HG02588 (cell line): Measurements from ENCODE around the gene CARHSP1.
"Not testable (repeated sequence)": the region's sequence is repeated elsewhere in the genome, so short reads cannot be mapped to it uniquely, and the experiment has no call there.

Source experiments
- ATAC-seq: cut with Tn5 transposase; IDR thresholded peaks from one replicate; pipeline ENCODE4 v1.9.1; 2021; ENCODE audit warnings: mild to moderate bottlenecking, moderate library complexity; ENCODE audit not compliant: unreplicated experiment

The CARHSP1 gene

DNA sequence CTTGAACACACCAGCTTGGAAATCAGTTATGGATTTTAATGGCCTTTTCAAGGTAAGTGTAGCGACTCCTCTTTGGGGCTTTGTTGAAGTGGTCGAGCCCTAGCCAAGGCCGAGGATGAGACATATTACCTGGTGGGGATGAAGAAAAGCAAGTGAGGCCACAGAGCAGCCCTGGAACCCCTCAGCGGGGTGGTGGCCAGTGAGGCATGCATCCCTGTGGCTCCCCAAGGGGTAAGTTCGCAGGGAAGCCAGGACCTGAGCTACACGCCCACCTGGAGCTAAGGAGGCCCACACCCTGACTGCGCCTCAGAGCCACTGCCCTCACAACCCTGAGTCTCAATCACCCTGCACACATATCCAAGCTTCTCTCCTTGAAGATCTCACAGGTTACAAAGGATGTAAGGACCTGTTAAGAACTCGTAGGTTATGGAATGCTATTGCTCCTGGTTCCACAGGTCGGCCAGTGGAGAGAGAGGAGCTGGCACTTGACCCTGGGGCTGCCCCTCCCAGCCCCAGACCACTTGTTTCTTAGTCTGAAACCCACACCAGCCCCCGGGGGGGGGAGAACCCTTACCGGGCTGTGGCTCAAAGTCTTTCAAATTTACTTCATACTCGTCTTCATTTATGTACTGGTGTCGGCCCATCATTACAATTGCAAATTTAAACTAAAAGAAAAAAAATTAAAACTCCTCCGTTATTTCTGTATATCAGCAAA is 25.3 kb upstream of the CARHSP1 start:
- no peak for ATAC-seq

DNA sequence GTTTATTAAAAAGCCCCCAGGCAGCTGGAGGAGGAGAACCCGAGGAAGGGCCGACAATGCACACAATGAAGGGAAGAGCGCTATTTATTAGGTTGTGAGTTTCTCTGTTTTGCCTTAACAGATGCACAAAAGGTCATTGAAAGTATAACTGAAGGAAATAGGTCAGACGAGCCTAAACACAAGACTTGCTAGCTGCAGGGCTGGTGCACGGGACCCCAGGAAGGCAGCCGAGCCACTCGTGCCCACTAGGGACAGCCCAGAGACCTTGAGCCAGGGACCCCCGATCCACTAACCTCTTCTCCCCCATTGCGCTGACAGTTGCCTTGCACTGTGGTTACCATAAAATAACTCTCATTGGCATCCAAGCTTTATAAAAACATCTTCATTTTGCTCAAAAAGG is 24.6 kb upstream of the CARHSP1 start:
- no peak for ATAC-seq

DNA sequence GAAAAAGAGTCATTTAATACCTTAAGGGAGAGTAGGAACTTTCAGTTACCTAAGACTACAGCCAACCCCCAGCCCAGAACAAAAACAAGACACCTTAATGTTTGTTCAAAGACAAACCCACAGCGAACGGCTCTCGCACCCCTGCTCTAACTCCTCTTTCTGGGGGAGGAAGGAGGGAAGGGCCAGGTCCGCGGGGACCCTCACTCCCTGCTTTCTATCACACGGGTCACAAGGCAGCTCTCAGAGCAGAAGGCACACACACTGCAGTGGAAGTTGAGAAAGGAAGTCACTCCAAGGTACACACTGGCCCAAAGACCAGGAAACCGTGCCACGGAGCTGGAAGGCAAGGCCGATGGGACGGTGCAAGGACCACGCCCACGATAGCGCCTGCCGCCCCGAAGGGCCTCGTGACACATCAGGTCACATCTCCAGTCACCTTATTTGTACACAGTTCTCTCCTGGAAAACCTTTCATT is 23.3 kb upstream of the CARHSP1 start:
- peak; percentile 33 for ATAC-seq

DNA sequence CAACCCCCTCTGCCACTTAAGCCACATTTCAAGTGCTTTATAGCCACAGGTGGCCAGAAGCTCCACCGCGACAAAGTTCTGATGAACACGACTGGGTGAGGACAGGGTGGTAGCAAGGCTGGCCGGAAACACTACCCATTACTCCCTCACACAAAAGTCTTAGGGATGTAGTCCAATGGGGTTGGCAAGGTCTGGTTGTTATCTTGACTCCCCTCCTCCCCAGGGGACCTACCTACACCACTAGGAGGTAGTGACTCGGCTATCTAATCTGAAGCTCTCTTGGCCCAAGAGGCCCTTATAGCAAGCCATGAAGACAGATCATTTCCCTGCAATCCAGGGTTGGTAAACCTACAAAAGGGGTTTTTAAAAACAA is 21.7 kb upstream of the CARHSP1 start:
- ATAC-seq = no peak

DNA sequence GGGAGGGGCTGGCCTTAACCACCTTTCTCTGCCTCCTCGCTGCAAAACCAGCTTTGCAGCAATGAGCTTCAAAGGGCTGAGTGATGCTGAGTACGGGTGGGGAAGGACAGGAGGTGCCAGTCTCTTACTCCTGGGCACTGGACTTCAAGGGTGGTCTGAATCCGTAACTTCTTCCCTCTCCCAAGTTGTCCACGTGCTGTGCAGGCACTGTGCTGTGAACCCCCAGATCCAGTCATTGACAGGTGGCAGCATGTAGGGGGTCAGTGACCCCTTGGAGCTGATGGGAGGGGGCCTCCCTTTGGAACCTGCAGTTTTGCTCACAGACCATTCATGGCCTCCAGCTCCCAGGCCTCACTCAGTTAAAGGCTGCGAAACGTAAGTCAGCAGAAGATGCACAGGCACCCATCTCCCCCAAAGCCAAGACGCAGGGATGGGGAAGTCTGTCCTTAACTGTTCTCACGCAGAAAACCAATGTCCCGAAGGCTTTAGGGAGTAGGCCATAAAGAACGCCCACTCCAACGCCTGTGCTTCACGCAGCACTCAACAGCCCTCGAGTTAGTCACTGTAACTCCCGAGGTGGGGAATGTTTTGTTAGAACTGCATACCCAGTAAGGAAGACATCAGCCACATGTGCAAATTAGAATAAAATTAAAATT is 21.2 kb upstream of the CARHSP1 start:
- no peak for ATAC-seq

DNA sequence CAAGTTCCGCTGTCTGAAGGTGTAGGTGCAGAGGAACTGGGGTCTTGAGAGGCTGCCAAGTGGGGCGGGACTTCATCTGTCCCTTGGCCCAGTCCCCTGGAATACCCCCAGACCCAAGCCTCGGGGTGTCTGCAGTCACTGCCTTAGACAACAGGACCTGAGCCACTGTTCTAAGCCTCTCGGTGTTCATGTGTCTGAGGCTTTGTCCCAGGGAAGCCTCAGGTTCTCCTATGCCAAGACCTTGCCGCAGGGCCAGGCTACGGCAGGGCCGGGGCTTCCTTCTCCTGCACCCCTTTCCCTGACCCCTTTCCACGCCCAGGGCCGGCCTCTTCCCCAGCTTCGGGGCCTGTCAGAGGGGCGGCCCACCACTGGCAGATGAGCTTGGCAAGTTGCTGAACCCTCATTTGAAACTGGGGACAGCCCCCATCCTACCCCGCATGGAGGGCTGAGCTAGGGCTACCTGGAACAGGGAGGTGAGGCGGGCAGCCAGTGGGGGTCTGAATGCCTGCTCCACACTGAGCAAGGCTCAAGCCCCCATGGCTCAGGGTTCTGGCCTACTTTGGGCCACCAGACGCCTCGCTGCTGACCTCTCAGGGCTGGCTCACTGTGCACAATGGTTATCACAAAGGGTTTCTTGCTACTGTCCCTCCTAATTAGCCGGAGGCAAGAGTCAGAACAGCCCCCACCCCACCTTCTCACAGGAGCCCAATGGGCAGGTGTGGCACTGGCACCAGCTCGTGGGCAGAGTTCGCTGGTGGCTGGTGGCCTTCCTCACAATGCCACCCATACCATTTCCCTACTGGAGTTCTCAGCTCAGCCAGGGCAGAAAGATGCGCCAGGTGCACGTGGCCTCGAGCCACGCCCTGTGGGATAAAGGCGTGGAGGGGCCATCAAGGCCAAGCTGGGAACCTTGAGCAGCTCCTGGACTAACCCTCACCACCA is 20.4 kb upstream of the CARHSP1 start:
- no peak for ATAC-seq

DNA sequence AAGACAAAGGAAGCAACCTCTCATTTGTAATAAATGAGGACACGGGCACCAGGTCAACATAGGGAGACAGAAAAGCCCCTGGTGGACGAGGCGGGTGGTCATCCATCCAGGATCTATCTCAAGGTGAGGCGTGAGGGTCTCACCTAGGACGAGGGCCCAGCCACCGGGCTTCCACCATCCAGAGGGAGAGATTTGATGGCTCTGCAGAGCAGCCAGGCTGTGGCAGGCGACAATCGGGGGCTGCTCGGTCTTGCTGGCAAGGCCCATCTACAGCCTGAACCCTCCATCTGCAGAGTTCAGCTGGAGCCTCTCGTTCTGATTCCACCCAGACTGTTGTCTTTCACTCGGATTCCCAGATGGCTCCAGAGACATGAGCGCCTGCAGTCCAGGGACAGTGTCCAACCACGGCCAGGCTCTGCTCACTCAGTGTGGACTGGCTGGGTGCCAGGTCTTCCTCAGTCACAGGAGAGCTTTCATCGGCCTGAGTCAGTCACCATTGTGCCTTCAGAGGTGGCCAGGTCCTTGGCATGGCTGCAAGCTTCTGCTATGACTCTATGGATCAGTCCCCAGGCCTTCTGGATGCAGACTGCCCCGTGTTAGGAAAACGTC is 19.2 kb upstream of the CARHSP1 start:
- ATAC-seq = no peak

DNA sequence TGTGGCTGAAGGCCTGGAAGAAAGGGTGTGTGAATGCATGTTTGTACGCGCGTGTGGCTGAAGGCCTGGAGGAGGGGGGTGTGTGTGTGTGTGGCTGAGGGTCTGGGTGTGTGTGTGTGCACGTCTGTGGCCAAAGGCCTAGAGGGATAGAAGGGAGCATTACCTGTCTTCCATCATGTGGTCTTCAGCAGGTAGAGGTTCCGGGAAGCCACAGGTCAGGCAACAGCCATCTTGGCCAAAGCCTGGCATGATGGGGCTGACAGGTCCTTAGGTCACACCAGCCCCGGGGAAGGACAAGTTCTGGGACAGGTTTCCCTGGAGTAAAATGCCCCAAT is 18.6 kb upstream of the CARHSP1 start:
- ATAC-seq = no peak

DNA sequence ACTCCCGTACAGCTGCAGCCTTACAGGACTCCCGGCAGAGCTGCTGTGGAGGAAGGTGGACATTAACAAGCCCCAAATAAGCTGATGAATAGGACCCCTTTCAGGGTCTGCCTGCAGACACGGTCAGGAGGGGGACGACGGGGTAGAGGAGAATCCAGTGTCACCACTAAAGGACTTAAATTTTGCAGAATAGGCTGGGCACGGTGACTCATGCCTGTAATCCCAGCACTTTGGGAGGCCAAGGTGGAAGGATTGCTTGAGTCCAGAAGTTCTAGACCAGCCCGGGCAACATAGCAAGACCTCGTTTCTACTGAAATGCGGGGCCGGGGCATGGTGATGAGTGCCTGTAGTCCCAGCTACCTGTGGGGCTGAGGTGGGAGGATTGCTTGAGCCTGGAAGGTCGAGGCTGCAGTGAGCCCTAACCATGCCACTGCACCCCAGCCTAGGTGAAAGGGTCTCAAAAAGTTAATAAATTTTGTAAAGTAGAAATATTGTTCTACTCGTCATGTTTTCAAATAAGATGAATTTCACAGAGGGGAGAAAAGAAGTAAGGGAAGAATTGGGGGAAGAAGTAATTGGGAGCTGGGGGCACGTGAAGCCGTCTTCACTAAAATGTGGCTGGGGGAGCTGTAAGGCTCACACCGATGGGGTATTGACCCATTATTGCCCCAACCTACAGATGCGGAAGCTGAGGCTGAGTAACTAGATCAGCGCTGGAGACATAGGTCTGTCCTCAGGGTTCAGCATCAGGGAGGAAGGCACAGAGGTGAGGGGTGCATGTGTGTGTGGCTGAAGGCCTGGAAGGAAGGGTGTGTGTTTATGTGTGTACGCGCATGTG is 18.0 kb upstream of the CARHSP1 start:
- ATAC-seq = no peak

DNA sequence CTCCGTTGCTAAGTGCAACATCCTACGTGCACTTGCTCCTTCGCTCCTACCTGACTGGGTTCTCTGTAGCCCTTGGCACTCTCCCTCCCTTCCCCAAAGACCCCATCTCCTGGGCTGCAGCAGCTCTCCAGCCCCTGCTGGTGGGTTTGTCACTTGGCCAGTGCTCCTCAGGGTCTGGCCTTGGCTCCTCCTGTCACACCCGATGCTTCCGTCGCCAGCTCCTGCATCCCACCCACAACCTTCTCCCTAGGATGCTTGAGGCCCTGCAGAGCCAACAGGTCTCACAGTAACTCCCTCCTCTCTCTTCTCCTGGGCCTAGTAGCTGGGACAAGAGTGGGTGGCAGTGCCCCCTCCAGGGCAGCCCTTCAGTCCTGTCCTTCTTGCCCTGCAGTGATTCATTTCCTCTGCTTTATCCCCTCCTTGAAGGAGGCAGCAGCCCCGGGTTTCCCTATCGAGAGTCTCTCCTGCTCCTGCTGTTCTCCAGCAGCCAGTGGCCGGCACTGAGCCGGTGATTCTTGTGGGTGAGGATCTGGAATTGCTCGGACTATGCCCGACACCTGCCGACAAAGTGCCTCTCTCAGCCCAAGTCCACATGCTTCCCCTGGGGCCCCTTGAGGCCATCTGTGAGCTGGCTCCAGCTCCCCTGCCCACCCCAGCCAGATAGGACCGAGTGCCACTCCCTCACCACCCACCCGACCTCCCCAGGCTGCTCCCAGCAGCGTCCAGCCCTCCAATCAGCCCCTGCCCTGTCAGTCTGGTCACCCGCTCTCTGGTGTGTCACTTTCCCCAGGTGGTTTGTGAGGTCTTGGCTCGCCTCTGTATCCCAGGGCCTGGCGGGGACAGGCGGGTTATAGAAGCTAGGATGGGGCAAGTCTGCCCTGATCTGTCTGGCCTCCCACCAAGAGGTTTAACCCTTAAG is 17.1 kb upstream of the CARHSP1 start:
- ATAC-seq = no peak

DNA sequence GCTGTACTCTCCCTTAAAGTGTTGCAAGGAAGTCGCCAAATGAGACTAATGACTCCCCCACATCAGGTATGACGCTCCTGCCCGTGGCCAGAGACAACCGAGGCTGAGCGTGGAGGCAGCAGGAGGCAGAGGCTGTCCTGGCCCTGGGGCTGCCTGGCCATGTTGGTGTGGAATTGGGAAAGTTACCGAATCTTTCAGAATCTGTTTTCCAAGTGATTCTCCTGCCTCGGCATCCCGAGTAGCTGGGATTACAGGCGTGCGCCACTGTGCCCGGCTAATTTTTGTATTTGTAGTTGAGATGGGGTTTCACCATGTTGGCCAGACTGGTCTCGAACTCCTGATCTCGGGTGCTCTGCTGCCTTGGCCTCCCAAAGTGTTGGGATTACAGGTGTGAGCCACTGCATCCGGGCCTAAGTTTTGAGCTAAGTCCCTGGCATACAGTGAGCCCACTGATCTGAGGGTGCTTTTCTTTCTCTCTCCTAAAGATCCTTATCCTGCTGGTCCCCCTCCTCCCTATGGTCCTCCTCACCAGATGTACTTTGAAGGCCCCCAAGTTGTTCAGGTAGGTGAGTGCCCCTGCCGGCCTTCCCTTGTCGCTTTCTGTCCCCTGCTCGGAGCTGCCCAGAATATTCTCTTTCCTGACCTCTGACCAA is 14.0 kb upstream of the CARHSP1 start:
- ATAC-seq = no peak

DNA sequence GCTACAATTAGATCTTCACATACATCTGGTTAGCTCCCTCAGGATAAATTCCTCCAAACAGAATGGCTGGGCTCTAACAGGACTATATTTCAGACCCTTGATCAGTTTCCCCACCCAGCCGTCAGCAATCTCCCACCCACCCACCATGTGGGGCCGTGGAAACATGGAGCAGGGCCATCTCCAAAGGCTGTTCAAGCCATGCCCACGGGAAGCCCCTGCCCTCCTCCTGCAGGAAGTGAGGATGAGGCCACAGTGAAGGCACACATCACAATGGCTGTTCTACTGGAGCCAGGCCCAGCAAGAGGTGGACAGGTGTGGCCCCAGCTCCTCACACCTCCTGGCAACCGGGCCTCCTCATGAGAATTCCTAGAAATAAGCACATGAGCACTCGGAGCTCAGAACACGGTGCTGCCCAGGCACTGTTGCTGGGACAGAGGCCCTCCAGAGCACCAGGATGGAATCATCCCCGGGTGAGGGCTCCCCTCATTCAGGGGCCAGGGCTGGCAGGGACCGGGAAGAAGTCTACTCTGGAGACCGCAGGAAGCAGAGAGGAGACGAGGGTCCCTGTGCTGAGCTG is 13.3 kb upstream of the CARHSP1 start, which contains the start of gene LITAFD:
Gene LITAFD (plus strand): TSS at position 311 of the 577 bp plus-strand sequence. CDS start 2,005 bp downstream, outside the sequence.
- no peak for ATAC-seq

DNA sequence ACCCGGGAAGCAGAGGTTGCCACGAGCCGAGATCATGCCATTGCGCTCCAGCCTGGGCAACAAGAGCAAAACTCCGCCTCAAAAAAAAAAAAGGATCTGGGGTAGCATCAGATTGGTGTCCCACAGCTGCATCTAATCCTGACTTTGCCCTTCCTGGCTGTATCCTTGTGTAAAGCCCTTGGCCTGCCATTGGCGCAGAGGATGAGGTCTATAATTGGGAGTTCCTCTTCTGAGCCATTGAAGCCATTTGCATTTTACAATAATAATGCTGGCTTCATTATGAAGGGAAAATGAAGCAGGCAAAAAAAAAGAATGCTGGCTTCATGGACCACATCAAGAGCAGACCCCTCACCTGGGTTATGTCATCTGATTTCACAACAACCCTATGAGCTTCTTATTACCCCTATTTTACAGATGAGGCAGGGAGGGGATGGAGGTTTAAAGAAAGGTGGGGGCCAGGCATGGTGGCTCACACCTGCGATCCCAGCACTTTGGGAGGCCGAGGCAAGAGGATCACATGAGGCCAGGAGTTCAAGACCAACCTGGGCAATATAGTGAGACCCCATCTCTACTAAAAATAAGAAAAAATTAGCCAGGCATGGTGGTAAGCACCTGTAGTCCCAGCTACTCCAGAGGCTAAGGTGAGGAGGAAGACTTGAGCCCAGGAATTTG is 12.2 kb upstream of the CARHSP1 start:
- no peak for ATAC-seq

DNA sequence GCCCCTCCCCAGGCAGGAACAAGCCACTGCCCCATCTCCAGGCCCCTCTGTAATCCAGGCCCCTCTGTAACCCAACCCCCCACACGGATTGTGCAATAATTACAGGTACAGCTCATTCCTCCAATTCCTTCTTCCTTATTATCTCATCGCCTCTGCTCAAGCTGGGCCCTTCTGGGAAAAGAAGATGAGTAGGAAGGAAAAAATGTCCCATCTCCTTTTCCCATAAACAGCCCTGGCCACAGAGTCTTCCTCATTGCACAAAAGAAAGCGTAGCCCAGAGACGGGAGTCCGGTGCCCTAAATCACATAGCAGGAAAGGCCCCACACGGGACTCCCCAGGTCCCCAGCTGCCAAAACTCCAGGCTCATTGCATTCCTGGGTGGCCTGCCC is 9.7 kb upstream of the CARHSP1 start:
- ATAC-seq = no peak

DNA sequence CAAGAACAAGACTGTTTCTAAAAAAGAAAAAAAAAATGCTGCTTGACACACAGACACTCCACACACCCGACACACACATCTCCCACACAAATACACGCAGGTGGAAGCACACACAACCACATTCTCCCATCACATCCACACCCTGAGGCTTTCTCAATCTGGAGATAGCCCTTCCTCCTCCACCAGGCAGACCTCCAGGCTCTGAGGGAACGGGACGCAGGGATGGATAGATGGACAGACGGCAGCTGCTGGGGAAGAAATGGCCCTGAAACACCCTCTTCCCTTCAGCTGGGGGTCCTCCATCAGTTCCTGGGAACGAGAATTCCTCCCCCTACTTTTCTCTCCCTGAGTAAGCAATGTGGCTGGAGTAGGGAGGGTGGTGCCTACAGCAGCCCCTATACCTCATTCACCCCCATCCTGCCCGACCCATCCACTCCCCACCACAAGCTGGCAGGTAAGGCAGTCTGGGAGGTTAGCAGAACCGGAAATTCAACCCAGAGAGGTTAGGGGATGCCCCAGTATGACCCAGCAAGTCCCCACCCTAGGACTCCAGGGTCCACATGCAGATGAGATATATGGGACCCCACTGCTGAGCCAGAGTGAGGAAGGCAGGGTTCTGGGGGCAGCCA is 9.2 kb upstream of the CARHSP1 start:
- no peak for ATAC-seq

DNA sequence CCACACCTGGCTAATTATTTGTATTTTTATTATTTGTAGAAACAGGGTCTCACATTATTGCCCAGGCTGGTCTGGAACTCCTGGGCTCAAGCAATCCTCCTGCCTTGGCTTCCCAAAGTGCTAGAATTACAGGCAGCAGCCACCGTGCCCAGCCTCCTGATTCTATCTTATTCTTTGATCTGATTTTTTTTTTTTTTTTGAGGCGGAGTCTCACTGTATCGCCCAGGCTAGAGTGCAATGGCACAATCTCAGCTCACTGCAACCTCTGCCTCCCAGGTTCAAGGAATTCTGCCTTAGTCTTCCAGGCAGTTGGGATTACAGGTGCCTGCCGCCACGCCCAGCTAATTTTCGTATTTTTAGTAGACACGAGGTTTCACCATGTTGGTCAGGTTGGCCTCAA is 6.5 kb upstream of the CARHSP1 start:
- not testable (repeated sequence) for ATAC-seq

DNA sequence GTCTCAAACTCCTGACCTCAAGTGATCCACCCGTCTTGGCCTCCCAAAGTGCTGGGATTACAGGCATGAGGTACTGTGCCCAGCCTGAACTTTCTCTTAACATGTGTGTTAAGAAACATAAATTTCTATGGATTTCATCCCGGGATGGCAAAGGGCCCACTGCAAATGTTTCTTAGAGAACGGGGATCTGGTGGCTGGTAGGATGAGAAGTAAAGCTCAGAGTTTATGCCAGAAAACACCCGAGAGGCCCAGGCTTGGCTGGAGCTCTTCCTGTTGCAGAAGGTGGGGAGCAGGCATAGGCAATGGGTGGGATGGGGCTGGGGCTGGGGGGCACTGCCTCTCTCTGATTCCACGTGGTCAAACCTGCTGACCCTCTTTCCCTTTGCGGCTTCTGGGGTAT is 5.6 kb upstream of the CARHSP1 start:
- ATAC-seq = no peak
